Measurements from ENCODE around the gene RITA1. TPM values are rescaled to one million over a fixed set of nuclear protein-coding genes. Genes with fewer than 3 reads are reported as not detected.
"Not testable (repeated sequence)": the region's sequence is repeated elsewhere in the genome, so short reads cannot be mapped to it uniquely, and the experiment has no call there.

RITA1 gene
- total RNA-seq, 1 donor from 2014 or later, result 11.0 TPM

- peak; percentile 37 for ATAC-seq
Observed at GRCh38 chr12:113204804-113205203, 19.3 kb downstream of the RITA1 start.

- not testable (repeated sequence) for ATAC-seq
Observed at GRCh38 chr12:113206802-113207201, 21.3 kb downstream of the RITA1 start.

GRCh38 chr12:113207613-113208040, 22.1 kb downstream of the RITA1 start:
- peak; percentile 5 for ATAC-seq

GRCh38 chr12:113208041-113208934, 22.8 kb downstream of the RITA1 start:
- peak; percentile 63 for ATAC-seq

GRCh38 chr12:113211160-113211559, 25.6 kb downstream of the RITA1 start:
- ATAC-seq, result no peak

GRCh38 chr12:113214895-113215400, 29.4 kb downstream of the RITA1 start:
- ATAC-seq, result peak; percentile 58

GRCh38 chr12:113216027-113216426, 30.5 kb downstream of the RITA1 start:
- no peak for ATAC-seq

- no peak for ATAC-seq
Observed at GRCh38 chr12:113220593-113221180, 35.2 kb downstream of the RITA1 start.

GRCh38 chr12:113221181-113221996, 35.9 kb downstream of the RITA1 start, which contains the start of gene TPCN1:
TPCN1 (plus strand) TSS chr12:113221464; CDS start chr12:113226853, 5,389 bp downstream.
- peak; percentile 99 for ATAC-seq

GRCh38 chr12:113221997-113222729, 36.6 kb downstream of the RITA1 start:
- ATAC-seq, result peak; percentile 1

- ATAC-seq, result no peak
Observed at GRCh38 chr12:113222730-113223531, 37.4 kb downstream of the RITA1 start.

- no peak for ATAC-seq
Observed at GRCh38 chr12:113224955-113225354, 39.4 kb downstream of the RITA1 start.

GRCh38 chr12:113226696-113227568, 41.4 kb downstream of the RITA1 start:
- ATAC-seq, result no peak

- ATAC-seq, result no peak
Observed at GRCh38 chr12:113227686-113228391, 42.3 kb downstream of the RITA1 start.

GRCh38 chr12:113228394-113229028, 43.0 kb downstream of the RITA1 start:
- ATAC-seq, result peak; percentile 81

GRCh38 chr12:113230315-113231234, 45.1 kb downstream of the RITA1 start:
- ATAC-seq, result no peak

GRCh38 chr12:113231235-113232088, 45.9 kb downstream of the RITA1 start:
- ATAC-seq, result peak; percentile 14
